ENCODE data around the gene CACHD1.

CACHD1 gene

DNA sequence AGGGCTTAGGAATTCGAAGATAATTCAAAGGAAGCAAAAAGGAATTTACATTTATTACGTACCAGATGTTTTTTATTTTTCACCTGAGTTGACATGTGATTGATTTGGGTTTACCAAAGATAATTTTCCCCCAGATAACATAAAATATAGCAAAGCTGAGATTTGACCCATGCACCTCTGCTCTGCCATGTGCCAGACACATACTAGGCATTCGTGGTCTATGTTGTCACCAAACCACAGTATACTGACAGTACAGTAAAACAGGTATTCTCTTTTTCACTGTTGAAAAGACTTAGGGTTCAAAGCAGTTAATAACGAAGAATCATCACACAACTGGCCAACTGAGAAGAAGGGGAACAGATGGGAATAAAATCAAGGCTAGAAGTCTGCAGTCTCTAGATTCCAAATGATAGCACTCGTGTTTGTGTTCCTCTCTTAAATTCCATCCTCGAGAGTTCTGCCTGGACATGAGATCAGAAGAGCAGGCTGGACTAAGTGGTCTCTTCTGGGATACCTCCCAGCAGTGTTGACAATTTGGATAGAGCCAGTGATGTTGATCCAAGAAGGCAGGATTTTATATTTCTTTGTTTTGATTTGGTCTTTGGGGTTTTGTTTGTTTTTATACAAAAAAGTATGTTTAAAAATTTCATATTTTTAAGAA lies 189.7 kb downstream of the CACHD1 start:
- no peak overlapping the region for H3K9ac ChIP-seq (ENCODE audit: low read depth, low read length)
- peaks cover under 1% of the 10 kb centered on the region; the same call in 1 of the 2 replicates for H3K4me1 ChIP-seq (ENCODE audit: control insufficient read depth, insufficient read depth, low read length)
- no peaks in the 10 kb centered on the region for H3K27me3 ChIP-seq (ENCODE audit: control insufficient read depth, insufficient read depth, low read length)
- H3K36me3 ChIP-seq (ENCODE audit: control insufficient read depth, insufficient read depth, low read length) = peaks cover 100% of the 10 kb centered on the region
- H3K27ac ChIP-seq (ENCODE audit: low read depth, low read length) = no peak overlapping the region
- no peak overlapping the region for H3K4me3 ChIP-seq (ENCODE audit: low read depth, low read length)
- no peaks in the 10 kb centered on the region for H3K9me3 ChIP-seq (ENCODE audit: control insufficient read depth, insufficient read depth, low read length)

DNA sequence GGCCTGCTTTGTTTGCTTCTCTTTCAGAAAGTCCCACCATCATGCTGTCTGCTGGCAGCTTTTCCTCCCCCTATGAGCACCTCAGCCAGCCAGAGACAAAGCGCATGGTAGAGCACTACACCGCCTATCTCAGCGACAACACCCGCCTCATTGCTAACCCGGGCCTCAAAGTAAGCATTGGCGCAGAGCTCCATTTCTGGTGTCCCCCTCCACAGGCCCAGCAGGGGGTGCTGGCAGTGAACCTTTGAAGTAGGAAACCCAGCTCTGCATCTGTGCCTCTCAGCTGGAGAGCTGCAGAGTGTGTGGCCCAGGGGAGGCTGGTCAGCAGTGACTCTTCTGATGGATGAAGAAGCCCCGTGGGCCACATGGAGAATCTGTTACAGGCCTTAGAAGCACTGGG lies 193.7 kb downstream of the CACHD1 start:
- H3K4me1 ChIP-seq (ENCODE audit: control insufficient read depth, insufficient read depth, low read length) = no peaks in the 10 kb centered on the region
- H3K4me3 ChIP-seq (ENCODE audit: low read depth, low read length) = no peak overlapping the region
- no peak overlapping the region for H3K9ac ChIP-seq (ENCODE audit: low read depth, low read length)
- H3K27ac ChIP-seq (ENCODE audit: low read depth, low read length) = peak overlapping the region; percentile 2
- H3K9me3 ChIP-seq (ENCODE audit: control insufficient read depth, insufficient read depth, low read length) = no peaks in the 10 kb centered on the region
- peaks cover 94% of the 10 kb centered on the region for H3K36me3 ChIP-seq (ENCODE audit: control insufficient read depth, insufficient read depth, low read length)
- no peaks in the 10 kb centered on the region for H3K27me3 ChIP-seq (ENCODE audit: control insufficient read depth, insufficient read depth, low read length)

DNA sequence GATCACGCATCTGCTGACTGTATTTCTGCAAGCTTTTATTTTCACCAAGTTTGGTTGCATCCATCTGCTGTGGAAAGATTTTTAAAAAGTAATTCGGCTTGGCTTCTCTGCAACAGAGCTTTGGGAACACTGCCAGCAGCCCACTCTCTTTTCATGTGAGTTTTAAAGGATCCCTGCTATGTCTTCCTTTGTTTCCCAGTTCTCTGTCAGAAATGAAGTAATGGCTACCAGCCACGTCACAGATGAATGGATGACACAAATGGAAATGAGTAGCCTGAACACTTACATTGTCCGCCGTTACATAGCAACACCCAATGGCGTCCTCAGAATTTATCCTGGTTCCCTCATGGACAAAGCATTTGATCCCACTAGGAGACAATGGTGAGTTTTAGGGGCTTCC lies 194.4 kb downstream of the CACHD1 start:
- no peak overlapping the region for H3K27ac ChIP-seq (ENCODE audit: low read depth, low read length)
- peaks cover 94% of the 10 kb centered on the region for H3K36me3 ChIP-seq (ENCODE audit: control insufficient read depth, insufficient read depth, low read length)
- no peak overlapping the region for H3K9ac ChIP-seq (ENCODE audit: low read depth, low read length)

DNA sequence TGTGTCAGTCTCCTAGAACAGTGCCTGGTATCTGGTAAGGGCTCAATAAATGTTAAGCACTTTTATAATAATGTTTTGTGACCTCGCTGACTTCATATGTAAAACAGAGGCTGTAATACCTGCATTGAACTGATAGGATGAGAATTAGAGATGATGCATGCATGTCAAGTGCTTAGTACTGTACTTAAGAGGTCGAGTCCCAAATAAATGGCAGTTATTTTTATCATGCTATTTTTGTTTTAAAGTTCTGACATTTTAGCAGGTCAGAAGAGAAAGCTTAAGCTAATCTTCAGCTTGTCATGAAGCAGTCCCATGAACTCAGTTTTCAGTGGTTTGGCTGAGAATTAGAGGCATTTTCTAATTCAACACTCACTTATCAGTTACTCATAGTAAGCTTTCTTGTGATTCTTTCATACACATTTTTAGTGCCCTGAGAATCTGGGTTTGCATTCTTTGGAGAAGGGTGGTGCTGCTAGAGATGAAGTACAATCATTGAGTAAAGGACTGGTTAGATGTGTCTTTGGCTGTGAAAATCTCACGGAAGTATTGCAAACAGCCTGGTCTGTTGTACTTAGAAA lies 199.3 kb downstream of the CACHD1 start:
- H3K27ac ChIP-seq (ENCODE audit: low read depth, low read length) = no peak overlapping the region
- no peaks in the 10 kb centered on the region for H3K4me1 ChIP-seq (ENCODE audit: control insufficient read depth, insufficient read depth, low read length)
- peaks cover 92% of the 10 kb centered on the region for H3K36me3 ChIP-seq (ENCODE audit: control insufficient read depth, insufficient read depth, low read length)
- H3K9me3 ChIP-seq (ENCODE audit: control insufficient read depth, insufficient read depth, low read length) = no peaks in the 10 kb centered on the region
- no peak overlapping the region for H3K4me3 ChIP-seq (ENCODE audit: low read depth, low read length)
- no peak overlapping the region for H3K9ac ChIP-seq (ENCODE audit: low read depth, low read length)
- no peaks in the 10 kb centered on the region for H3K27me3 ChIP-seq (ENCODE audit: control insufficient read depth, insufficient read depth, low read length)

More for the DNA sequence above, 194.4 kb downstream of the CACHD1 start:
- H3K9me3 ChIP-seq (ENCODE audit: control insufficient read depth, insufficient read depth, low read length) = no peaks in the 10 kb centered on the region
- H3K4me3 ChIP-seq (ENCODE audit: low read depth, low read length) = no peak overlapping the region
- H3K27me3 ChIP-seq (ENCODE audit: control insufficient read depth, insufficient read depth, low read length) = no peaks in the 10 kb centered on the region
- no peaks in the 10 kb centered on the region for H3K4me1 ChIP-seq (ENCODE audit: control insufficient read depth, insufficient read depth, low read length)

DNA sequence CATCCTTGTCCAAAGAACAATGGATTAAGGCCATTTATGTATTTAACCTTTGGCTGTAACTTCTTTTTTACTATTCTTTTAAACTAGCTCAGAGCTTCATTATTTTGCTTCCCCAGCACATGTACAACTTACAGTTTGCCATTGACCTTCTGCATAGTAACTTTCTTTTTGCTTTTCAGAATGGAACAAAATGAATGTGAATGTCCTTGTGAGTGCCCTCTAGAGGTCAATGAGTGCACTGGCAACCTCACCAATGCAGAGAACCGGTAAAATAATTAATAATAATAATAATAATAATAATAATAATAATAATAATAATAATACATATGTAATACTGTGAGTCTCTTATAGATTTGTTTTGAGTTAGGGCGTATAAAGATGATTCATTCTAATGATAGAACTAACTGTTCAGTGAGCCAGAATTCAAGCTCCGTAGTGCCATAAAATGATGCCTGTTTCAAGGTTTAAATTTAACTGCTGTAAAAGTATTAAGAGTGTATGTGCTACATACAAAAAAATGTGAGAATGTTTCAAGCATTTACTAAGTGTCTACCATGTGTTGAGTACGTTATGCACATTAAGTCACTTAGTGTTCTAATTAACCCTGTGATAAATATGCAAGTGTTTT lies 205.9 kb downstream of the CACHD1 start:
- H3K27ac ChIP-seq (ENCODE audit: low read depth, low read length) = no peak overlapping the region
- no peaks in the 10 kb centered on the region for H3K9me3 ChIP-seq (ENCODE audit: control insufficient read depth, insufficient read depth, low read length)
- H3K27me3 ChIP-seq (ENCODE audit: control insufficient read depth, insufficient read depth, low read length) = no peaks in the 10 kb centered on the region
- H3K36me3 ChIP-seq (ENCODE audit: control insufficient read depth, insufficient read depth, low read length) = peaks cover 98% of the 10 kb centered on the region
- no peaks in the 10 kb centered on the region for H3K4me1 ChIP-seq (ENCODE audit: control insufficient read depth, insufficient read depth, low read length)
- H3K4me3 ChIP-seq (ENCODE audit: low read depth, low read length) = no peak overlapping the region
- no peak overlapping the region for H3K9ac ChIP-seq (ENCODE audit: low read depth, low read length)

DNA sequence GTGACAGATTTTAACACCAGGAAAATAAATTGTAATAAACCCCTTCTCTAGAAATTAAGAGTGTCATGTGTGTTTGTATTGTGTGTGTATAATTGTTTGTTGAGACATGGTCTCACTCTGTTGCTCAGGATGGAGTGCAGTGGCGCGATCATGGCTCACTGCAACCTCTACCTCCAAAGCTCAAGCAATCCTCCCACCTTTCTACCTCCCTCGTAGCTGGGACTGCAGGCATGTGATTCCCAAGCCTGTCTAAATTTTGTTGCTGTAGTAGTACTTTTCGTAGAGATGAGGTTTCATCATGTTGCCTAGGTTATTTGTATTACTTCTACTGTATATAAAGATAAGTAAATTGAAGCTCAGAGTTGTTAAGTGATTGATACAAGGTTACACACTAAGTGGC lies 206.5 kb downstream of the CACHD1 start:
- Histone ChIP-seq H3K36me3 (ENCODE audit: control insufficient read depth, insufficient read depth, low read length) (peaks cover 100% of the 10 kb centered on the region), H3K9ac (ENCODE audit: low read depth, low read length) (no peak overlapping the region), H3K4me1 (ENCODE audit: control insufficient read depth, insufficient read depth, low read length) (no peaks in the 10 kb centered on the region), H3K27ac (ENCODE audit: low read depth, low read length) (no peak overlapping the region), H3K27me3 (ENCODE audit: control insufficient read depth, insufficient read depth, low read length) (no peaks in the 10 kb centered on the region), H3K9me3 (ENCODE audit: control insufficient read depth, insufficient read depth, low read length) (no peaks in the 10 kb centered on the region), H3K4me3 (ENCODE audit: low read depth, low read length) (no peak overlapping the region)

DNA sequence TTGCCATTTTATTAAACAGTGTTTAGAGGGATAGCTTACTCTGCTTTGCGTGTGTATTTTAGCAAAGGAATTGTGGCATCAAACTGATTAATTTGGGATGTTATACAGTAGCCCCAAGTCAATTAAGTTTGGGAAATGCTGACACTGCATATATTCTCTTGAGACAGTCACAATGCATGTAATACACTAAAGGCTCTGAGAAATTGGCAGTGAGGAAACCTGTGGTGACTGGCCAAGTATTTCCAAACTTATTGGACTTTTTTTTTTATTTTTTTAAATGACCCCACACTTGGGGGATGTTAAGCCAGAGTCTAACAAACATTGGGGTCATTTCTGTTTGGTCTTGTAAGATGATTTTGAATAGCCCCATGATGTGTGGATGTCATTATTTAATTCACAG lies 207.6 kb downstream of the CACHD1 start:
- Histone ChIP-seq H3K9me3 (ENCODE audit: control insufficient read depth, insufficient read depth, low read length) (no peaks in the 10 kb centered on the region), H3K4me1 (ENCODE audit: control insufficient read depth, insufficient read depth, low read length) (no peaks in the 10 kb centered on the region), H3K4me3 (ENCODE audit: low read depth, low read length) (no peak overlapping the region), H3K36me3 (ENCODE audit: control insufficient read depth, insufficient read depth, low read length) (peaks cover 100% of the 10 kb centered on the region), H3K27me3 (ENCODE audit: control insufficient read depth, insufficient read depth, low read length) (no peaks in the 10 kb centered on the region), H3K27ac (ENCODE audit: low read depth, low read length) (no peak overlapping the region), H3K9ac (ENCODE audit: low read depth, low read length) (no peak overlapping the region)

DNA sequence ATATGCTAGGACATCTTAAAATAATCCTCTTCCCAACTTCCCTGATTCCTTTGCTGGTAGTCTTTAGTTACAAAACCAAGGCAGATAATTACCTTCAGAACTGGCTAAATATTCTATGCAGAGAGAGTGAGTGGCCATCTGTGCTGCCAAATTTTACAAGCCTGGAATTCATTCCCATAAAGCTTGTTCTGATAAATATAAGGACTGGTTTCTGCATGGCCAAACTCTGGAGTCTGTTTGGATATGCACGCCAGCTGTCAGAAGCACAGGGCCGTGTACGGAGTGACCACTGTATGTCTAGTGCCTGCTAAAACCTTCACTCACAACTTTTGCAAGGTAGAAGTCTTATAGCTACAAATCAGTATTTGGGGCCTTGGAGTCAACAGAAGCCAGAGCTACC lies 208.4 kb downstream of the CACHD1 start:
- no peak overlapping the region for H3K9ac ChIP-seq (ENCODE audit: low read depth, low read length)
- peaks cover 100% of the 10 kb centered on the region for H3K36me3 ChIP-seq (ENCODE audit: control insufficient read depth, insufficient read depth, low read length)
- no peak overlapping the region for H3K4me3 ChIP-seq (ENCODE audit: low read depth, low read length)
- no peaks in the 10 kb centered on the region for H3K9me3 ChIP-seq (ENCODE audit: control insufficient read depth, insufficient read depth, low read length)
- no peaks in the 10 kb centered on the region for H3K4me1 ChIP-seq (ENCODE audit: control insufficient read depth, insufficient read depth, low read length)
- no peak overlapping the region for H3K27ac ChIP-seq (ENCODE audit: low read depth, low read length)
- H3K27me3 ChIP-seq (ENCODE audit: control insufficient read depth, insufficient read depth, low read length) = no peaks in the 10 kb centered on the region

DNA sequence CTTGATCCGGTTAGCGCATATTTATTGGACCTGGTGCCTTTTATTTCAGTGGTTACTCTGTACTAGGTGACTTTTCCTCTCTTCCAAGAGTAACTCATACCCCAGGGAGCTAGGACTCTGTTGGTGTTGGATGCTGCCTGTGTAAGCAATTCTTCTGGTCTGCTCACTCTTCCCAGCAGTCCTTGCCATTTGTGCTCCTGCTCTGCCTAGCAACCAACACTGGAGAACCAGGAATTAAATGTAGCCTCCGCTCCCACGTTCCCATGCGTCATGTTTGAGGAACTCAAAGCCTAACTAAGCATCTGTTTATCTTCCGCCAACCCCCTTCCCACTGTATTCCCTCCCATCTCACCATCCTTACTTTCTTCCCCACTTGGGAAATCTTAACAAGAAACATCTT lies 209.2 kb downstream of the CACHD1 start:
- Histone ChIP-seq H3K36me3 (ENCODE audit: control insufficient read depth, insufficient read depth, low read length) (peaks cover 100% of the 10 kb centered on the region), H3K9ac (ENCODE audit: low read depth, low read length) (no peak overlapping the region), H3K27me3 (ENCODE audit: control insufficient read depth, insufficient read depth, low read length) (no peaks in the 10 kb centered on the region), H3K27ac (ENCODE audit: low read depth, low read length) (no peak overlapping the region), H3K9me3 (ENCODE audit: control insufficient read depth, insufficient read depth, low read length) (no peaks in the 10 kb centered on the region), H3K4me3 (ENCODE audit: low read depth, low read length) (no peak overlapping the region), H3K4me1 (ENCODE audit: control insufficient read depth, insufficient read depth, low read length) (no peaks in the 10 kb centered on the region)

DNA sequence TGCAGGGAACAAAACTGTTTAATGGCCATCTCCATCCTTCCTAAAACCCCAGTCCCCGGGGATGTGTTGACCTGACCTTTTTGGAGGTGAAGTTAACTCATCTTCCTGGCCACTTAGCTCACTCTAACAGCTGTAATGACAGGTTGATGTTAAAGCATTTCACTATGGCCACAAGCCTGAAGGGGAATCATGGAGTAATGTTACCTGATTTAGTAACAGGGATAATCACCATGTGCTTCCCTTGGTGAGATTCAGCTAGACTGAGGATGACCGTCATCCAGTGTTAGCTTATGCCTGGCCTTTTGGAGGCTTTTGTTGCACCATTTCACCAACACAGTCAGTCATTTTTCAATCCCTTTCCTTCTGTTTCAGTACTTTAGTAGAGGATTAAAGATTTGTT lies 210.7 kb downstream of the CACHD1 start:
- no peak overlapping the region for H3K4me3 ChIP-seq (ENCODE audit: low read depth, low read length)
- peaks cover 98% of the 10 kb centered on the region for H3K36me3 ChIP-seq (ENCODE audit: control insufficient read depth, insufficient read depth, low read length)
- no peak overlapping the region for H3K9ac ChIP-seq (ENCODE audit: low read depth, low read length)
- no peaks in the 10 kb centered on the region for H3K27me3 ChIP-seq (ENCODE audit: control insufficient read depth, insufficient read depth, low read length)
- H3K4me1 ChIP-seq (ENCODE audit: control insufficient read depth, insufficient read depth, low read length) = no peaks in the 10 kb centered on the region
- H3K9me3 ChIP-seq (ENCODE audit: control insufficient read depth, insufficient read depth, low read length) = no peaks in the 10 kb centered on the region
- H3K27ac ChIP-seq (ENCODE audit: low read depth, low read length) = no peak overlapping the region

DNA sequence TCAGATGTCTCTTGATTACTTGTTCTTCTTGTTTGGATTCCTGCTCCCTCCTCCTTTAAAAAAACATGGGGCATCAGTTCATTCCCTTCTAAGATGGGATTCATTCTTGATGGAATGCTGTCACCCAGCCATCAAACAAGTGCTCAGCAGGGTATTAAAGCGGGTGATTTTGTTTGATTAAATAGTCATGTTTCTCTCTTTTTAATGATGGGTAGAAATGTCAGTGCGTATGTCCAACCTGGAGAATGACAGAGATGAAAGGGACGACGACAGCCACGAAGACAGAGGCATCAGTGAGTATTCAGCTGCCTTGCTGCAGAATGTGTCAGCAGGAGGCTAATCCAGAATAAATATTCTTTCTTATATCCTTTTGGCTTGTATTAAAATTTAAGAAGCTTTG lies 211.1 kb downstream of the CACHD1 start:
- Histone ChIP-seq H3K4me3 (ENCODE audit: low read depth, low read length) (no peak overlapping the region), H3K4me1 (ENCODE audit: control insufficient read depth, insufficient read depth, low read length) (no peaks in the 10 kb centered on the region), H3K27ac (ENCODE audit: low read depth, low read length) (no peak overlapping the region), H3K27me3 (ENCODE audit: control insufficient read depth, insufficient read depth, low read length) (no peaks in the 10 kb centered on the region), H3K9me3 (ENCODE audit: control insufficient read depth, insufficient read depth, low read length) (no peaks in the 10 kb centered on the region), H3K36me3 (ENCODE audit: control insufficient read depth, insufficient read depth, low read length) (peaks cover 98% of the 10 kb centered on the region), H3K9ac (ENCODE audit: low read depth, low read length) (no peak overlapping the region)

Measured in HUES48 (cell line).